Liver (tissue), 3 donors: Measurements from ENCODE around the gene GSTM1.
"Not testable (repeated sequence)": the region's sequence is repeated elsewhere in the genome, so short reads cannot be mapped to it uniquely, and the experiment has no call there.

Experiments
- FOXA1 ChIP-seq: IDR thresholded peaks from 2 replicates; pipeline ENCODE4 v1.6.1; 2016; ENCODE audit warnings: antibody characterized with exemption
- RAD21 ChIP-seq, 2 donors: IDR thresholded peaks; 2 replicates each; pipeline ENCODE4 v1.6.1; 2016; ENCODE audit warnings: antibody characterized with exemption in 2 of 2, mild to moderate bottlenecking in 2 of 2
- TAF1 ChIP-seq: conservative IDR thresholded peaks from 2 replicates; pipeline ENCODE4 v1.6.1; 2016; ENCODE audit warnings: antibody characterized with exemption, mild to moderate bottlenecking
- TF ChIP-seq, protein P1 (sequence below): fragments of 150-350 bp; IDR thresholded peaks from 2 replicates; pipeline ENCODE4 v1.5.1; 2017; ENCODE audit warnings: improper control_type of control experiment, low read depth, low read length; ENCODE audit not compliant: missing input control
- donor health status: healthy.
- donor health status: healthy.

DNA sequence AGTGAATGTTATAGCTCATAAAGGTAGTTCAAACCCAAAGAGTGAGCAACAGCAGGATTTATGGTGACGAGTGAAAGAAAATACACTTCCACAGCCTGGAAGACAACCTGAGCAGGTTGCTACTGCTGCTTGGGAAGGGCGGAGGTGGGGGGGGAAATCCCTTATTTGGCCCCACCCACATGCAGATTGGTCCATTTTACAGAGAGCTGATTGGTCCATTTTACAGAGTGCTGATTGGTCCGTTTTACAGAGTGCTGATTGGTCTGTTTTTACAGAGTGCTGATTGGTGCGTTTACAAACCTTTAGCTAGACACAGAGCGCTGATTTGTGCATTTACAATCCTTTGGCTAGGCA, 17.7 kb upstream of the GSTM1 start:
- TF ChIP-seq, protein P1, sequence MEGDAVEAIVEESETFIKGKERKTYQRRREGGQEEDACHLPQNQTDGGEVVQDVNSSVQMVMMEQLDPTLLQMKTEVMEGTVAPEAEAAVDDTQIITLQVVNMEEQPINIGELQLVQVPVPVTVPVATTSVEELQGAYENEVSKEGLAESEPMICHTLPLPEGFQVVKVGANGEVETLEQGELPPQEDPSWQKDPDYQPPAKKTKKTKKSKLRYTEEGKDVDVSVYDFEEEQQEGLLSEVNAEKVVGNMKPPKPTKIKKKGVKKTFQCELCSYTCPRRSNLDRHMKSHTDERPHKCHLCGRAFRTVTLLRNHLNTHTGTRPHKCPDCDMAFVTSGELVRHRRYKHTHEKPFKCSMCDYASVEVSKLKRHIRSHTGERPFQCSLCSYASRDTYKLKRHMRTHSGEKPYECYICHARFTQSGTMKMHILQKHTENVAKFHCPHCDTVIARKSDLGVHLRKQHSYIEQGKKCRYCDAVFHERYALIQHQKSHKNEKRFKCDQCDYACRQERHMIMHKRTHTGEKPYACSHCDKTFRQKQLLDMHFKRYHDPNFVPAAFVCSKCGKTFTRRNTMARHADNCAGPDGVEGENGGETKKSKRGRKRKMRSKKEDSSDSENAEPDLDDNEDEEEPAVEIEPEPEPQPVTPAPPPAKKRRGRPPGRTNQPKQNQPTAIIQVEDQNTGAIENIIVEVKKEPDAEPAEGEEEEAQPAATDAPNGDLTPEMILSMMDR = not testable (repeated sequence)
- TF ChIP-seq FOXA1; RAD21 (IDR thresholded peaks at IDR 0.05); TAF1: not testable (repeated sequence)
